GM19035 (cell line): ENCODE results near the gene TNFAIP2.

Experiments
- ATAC-seq: cut with Tn5 transposase; IDR thresholded peaks from one replicate; pipeline ENCODE4 v1.9.1; 2021; ENCODE audit not compliant: unreplicated experiment

The TNFAIP2 gene

DNA sequence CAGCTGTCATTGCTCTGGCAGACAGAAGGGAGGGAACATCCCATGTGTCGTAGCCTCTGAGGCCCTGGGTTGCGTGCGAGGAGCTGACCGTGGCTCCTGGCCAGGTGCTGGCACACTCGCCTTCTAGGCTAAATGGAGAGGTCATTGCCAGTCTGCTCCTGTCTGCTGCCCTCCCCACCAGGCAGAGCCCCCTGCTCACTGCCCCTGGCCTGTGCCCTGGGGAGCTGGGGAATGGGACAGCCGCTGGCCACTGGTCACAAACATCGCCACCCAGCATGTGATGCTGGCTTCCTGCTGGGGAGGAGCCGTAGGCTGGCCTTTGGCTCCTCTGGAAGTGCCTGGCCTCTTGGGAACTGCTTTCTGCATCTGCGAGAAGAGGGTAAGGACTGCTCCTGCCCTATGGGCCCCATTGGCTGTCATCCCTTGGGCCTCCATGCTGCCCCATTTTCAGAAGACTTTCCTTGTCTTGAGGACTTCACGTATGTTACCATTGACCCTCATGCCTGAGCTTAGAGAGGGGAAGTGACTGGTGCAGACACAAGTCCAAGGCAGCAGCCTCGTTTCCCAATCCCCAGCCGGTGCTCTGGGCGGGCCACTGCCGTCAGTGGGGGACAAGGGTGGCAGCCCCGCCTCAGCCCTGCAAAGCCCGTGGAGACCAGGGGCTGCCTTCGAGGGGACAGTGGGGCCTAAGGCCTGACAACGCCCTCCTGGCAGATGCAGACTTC lies 2.0 kb upstream of the TNFAIP2 start:
- no peak for ATAC-seq

DNA sequence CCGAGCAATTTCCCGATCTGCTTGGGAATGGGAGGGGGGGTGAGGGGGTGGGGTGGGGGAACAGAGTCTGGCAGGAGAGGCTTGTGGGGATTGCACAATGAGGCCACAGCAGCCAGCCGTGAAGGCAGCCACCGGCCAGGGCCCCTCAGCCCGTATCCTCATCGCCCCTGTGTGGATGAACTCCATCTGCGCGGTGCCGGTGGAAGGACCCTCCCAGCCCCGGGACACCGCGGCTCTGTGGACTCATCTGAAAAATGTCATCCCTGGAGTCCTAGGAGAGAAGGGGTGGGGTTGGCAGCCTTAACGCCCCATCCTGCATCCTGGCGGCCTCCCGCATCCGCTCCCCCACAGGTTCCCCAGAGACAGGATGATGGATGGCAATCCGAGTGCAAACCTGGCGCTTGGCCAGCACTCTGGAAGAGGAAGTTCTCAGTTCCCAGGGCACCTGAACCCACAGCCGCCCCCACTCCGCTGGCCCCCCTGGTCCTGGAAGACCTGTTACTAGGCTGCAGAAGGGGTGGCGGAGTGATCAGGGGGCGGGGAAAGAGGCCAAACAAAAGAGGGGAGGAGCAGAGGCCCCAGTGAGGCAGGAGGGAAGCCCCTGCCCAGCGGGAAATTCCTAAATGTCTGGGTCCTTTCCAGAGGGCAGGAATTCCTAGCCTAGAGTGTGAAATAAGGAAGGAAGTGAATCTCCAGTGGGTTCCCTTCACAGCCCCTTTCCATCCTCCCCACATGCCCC lies 1.2 kb upstream of the TNFAIP2 start:
- ATAC-seq, result no peak

DNA sequence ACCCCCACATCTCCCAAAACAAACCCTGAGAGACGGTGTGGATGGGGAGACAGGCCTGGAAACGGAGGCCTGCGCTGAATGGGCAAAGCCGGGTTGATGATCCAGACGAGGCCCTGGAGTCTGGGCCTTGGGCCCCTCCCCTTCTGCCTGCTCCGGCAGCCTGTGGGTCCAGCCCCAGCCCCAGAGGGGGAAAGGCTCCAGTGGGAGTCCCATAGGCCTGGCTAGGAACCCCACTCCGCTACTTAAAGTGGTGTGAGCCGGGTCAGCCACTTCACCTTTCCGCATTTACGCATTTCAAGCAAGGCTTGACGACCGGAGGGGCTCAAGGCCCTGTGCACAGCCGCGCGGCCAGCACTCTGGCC lies 695 bp upstream of the TNFAIP2 start:
- no peak for ATAC-seq

DNA sequence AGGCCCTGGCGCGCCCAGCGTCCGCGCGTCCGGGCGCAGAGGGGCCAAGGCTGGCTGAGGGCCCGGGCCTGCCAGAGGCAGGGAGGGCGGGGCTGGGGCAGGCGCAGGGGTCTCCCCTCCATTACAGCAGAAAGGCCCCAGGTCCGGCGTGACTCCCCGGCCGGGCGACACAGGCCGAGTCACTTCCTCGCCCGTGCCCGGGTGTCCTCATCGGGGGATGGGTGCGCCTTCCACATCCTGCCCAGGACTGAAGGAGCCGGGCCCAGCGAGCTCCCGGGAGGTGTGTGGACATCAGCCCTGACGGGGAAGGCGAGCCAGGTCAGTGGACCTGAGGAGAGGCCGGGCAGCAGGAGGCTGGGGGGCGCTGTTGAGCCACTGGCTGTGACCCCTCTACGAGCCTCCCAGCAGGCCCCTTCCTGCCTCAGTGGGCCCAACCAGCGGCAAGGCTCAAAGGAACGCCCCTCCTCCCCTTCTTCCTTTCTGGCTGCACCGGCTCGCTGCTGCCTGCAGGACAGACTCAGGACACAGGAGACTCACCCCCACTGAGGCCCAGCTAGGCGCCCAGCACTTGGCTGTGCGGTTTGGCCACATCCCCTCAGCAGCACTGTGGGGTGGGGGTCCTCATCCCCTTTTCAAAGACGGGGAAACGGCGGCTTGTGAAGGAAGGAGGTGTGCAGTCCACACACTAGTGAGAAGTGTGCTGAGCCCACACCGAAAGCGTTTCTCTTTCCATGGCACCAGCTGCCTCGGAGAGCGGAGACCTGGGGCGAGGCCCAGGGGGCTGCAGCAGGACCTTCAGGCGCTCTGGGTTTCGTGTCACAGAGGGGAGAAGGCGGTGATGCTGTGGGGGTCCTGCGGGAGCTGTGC lies 606 bp downstream of the TNFAIP2 start:
- ATAC-seq, result no peak

DNA sequence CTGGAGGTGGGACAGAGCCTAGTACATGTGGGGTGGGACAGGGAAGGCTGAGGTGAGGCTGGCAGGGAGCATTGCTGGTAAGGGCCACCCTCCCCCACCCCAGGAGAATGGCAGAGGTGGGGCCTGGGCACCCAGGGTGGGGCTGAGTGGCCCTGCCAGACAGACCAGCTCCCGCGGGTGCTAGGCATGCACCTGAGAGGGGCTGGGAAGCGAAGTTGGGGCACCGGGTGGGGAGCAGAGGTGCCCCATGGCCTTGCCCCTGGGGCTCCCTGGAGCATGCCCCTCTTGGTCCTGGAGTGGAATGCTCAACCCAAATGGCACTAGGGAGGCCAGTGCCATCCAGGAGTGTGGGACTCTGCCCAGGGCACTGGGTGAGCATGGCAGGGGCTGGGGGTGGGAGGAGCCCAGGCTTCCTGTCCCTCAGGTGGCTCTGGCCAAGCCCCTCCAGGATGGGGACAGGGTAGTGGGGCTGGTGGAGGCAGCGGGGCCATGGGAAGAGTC lies 1.3 kb downstream of the TNFAIP2 start:
- ATAC-seq, result no peak

DNA sequence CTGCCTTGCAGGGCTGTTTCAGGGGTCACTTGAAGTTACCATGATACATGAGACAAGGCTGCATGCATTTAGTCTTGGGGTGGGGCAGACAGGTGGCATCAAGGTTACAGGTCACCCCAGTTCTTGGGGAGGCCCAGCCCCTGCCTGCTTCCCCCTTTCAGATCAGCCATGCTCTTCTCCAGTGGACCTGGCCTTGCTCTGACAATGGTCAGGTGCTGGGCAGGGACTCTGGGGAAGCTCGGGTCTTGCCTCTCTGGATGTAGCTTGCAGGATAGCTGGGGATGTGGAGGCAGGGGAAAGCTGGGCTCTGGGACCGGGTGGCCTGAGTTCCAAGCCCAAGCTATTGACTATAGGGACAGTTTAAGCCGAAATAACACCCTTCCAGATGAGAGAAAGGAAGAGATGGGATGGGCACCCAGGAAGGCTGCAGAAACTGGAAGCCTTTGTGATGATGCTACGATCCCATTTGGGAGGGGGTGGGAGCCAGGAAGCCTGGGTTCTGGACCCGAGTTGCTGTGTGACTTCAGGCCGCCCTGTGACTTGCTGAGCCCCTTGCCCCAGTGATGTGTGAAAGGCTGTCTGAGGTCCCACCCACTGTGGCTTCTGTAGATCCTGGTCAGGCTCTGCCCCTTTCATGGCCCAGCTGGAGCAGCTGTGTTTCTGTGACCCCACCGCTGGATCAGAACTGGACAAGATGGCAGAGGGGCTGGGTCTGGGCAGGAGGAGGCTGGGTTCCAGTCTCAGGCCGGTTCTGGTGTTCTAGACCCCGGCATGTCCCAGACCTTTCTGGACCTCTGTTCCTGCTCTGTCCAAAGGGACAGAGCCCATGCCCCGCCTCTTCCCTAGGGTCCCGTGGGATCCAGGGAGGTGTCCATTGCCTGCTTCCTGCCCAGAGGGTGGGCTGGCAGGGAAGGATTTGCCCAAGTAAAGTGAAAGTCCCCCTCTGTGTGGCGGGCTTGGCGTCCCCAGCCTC lies 2.1 kb downstream of the TNFAIP2 start:
- ATAC-seq, result no peak

DNA sequence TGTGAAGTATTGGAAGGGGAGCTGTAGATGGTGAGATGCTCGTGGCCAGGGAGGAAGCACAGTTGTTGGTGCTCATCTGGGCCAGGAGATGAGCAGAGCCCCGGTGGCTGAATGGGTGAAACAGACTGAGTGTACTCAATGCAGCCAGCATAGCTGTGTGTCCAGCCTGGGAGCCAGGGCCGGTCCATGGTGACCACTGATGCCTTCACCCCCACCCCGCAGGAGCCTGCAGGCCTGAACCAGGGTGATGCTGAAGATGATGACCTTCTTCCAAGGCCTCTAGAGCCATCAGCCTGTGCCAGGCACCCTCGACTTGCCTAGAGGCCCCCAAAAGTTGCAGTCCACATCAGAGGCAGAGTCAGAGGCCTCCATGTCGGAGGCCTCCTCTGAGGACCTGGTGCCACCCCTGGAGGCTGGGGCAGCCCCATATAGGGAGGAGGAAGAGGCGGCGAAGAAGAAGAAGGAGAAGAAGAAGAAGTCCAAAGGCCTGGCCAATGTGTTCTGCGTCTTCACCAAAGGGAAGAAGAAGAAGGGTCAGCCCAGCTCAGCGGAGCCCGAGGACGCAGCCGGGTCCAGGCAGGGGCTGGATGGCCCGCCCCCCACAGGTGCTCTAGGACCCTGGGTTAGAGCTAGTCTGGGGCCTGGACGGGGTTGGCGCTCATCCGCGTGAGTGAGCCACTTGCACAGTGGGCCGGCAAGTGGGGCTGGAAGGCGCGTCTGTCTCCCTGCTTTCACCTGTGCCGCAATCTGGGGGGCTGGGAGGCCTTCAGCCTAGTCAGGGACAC lies 3.0 kb downstream of the TNFAIP2 start:
- ATAC-seq, result no peak

DNA sequence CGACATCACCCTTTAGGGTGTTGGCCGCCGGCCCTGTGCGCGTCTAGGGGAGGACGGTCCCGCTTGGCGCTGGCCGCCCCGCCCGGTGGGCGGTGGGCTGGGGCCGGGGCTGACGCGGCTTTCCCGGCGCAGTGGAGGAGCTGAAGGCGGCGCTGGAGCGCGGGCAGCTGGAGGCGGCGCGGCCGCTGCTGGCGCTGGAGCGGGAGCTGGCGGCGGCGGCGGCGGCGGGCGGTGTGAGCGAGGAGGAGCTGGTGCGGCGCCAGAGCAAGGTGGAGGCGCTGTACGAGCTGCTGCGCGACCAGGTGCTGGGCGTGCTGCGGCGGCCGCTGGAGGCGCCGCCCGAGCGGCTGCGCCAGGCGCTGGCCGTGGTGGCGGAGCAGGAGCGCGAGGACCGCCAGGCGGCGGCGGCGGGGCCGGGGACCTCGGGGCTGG lies 3.6 kb downstream of the TNFAIP2 start:
- no peak for ATAC-seq

DNA sequence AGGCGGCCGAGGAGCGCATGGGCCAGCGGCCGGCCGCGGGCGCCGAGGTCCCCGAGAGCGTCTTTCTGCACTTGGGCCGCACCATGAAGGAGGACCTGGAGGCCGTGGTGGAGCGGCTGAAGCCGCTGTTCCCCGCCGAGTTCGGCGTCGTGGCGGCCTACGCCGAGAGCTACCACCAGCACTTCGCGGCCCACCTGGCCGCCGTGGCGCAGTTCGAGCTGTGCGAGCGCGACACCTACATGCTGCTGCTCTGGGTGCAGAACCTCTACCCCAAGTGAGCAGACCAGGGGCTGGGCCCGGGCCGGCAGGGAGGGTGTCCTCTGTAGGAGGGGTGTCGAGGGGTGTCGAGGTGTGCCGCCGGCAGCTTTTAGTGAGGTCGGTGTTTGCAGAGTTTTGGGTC lies 4.1 kb downstream of the TNFAIP2 start:
- no peak for ATAC-seq

DNA sequence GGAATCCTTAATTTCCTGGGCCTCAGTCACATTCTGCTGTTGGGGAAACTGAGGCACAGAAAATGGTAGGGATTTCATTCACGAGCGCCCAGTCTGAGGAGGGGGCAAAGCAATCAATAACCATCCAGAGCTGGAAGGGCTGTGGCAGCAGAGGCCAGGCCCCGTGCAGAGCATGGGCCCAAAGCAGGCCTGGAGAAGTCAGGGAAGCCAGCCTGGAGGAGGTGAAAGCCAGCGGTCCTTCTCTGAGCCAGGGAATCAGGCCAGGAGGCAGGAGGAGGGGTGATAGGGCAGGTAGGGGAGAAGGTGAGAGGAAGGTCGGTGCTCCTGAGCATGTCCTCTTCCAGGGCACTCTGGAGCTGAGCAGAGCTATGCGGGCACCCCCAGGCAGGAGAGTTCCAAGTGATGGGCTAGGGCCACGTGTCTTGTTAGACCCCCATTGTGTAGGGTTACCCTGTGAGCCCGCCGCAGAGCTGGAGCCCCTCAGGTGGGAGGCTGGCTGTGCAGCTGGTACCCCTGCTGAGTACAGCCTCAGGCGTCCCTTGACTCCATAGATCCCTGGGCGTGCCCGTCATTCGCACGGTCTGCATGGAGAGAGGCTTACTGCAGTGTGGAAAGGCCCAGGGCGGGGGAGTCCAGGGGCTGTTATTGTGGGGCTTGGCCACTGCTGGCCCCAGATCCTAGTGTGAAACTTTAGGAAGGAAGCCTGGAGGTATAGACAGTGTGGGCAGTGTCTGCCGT lies 4.8 kb downstream of the TNFAIP2 start:
- ATAC-seq, result no peak

DNA sequence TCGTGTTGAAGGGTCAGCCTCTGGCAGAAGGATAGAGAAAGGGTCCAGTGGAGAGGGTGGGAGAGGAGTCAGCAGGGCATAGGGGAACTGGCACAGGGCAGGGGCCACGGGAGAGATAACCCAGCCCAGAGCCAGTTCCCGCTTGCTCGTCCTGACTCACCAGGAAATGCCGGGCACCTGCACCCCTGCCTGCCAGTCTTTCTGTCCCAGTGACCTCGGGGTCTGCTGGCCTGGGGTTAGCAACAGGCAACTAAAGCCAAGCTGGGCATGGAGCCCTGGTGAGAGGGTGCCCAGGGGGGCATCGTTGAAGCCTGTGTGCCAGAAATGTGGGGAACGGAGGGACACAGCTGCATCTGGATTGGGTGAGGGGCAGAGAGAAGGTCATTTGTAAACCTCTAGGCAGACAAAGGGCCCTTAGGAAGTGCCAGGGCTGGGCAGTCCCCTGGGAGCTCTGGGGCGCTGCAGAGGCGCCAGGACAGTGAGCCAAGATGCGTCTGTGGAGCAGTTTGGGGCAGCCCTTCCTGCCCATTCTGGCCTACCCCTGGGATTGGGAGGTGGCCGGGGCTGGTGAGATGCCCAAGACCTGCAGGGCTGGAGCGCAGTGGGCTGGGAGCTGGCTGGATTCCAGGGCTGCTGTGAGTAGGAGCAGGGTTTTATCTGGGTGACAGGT lies 5.5 kb downstream of the TNFAIP2 start:
- ATAC-seq, result no peak

DNA sequence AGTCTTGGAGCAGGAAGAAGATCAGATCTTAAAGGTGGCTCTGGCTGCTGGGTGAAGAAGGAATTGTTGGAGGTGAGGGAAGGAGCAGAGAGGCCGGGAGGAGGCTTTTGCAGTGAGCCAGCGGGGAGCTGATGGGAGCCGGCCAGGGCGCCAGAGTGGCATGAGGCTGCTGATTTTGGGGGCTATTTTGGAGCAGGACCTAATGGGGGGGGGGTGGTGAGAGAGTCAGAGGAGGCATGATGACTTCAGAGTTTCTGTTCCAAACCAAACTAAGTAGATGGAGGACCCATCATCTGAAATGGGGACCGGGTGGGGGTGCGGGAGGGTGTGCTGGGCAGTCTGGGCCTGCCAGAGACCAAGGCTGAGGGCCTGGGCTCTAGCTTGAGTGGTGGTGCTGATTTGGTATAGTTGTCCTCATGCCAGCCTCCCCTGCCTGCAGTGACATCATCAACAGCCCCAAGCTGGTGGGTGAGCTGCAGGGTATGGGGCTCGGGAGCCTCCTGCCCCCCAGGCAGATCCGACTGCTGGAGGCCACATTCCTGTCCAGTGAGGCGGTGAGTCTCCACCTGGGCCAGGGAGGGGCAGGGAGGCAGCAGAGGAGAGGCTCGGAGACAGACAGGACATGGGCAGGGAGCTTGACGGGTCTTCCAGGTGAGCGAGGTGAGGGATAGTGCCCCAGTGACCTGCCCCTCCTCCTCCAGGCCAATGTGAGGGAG lies 6.2 kb downstream of the TNFAIP2 start:
- ATAC-seq, result no peak

DNA sequence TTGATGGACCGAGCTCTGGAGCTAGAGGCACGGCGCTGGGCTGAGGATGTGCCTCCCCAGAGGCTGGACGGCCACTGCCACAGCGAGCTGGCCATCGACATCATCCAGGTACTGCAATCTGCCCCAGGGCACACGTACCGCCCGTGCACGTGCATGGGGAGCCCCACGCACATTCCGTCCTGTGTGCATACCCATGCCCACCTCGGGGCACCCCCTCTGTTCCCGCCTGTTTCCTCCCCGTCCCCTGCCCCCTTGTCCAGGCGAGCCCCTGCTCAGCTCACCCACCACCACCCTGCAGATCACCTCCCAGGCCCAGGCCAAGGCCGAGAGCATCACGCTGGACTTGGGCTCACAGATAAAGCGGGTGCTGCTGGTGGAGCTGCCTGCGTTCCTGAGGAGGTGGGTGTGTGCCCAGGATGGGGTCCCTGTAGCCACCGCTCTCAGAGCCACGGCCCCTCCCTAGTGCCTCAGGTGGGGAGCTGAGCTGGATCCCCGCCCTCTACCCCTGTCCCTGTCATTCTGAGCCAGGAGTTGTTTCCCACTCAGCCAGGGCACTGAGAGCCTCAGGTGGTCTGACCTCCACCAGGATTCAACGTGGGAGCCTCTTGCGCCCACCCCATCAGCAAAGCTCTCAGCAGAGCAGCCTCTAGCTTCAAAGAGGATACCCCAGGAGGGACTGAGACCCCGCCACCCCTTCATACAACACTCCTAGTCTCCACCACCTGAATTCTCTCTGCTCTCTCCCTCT lies 6.9 kb downstream of the TNFAIP2 start:
- no peak for ATAC-seq

DNA sequence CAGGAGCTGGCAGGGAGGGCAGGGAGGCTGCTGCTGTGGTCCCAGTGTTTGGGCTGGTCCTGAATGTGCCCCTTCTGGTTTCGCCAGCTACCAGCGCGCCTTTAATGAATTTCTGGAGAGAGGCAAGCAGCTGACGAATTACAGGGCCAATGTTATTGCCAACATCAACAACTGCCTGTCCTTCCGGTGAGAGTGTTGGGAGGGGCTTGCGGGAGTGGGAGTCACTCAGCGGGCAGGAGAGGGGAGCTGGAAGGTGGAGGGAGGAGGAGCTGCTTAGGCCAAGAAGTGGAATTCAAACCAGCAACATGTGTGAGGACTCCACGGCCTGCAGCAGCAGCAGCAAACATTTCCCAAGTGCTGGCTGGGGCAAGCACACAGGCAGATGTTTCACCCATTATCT lies 7.7 kb downstream of the TNFAIP2 start:
- ATAC-seq, result no peak

DNA sequence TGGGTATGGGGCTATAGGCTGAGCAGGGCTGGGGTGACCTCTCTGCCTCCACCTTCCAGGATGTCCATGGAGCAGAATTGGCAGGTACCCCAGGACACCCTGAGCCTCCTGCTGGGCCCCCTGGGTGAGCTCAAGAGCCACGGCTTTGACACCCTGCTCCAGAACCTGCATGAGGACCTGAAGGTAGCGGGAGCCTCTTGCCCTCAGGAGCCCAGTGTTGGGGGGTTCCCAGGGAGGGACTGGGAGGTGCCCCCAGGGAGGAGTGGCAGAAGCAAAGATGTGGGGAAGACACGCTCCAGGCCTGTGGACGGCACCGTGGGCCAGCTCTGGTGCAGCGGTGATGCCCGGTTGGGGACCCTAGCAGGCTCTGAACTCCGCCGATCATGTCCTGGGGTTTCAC lies 8.3 kb downstream of the TNFAIP2 start:
- ATAC-seq, result no peak

DNA sequence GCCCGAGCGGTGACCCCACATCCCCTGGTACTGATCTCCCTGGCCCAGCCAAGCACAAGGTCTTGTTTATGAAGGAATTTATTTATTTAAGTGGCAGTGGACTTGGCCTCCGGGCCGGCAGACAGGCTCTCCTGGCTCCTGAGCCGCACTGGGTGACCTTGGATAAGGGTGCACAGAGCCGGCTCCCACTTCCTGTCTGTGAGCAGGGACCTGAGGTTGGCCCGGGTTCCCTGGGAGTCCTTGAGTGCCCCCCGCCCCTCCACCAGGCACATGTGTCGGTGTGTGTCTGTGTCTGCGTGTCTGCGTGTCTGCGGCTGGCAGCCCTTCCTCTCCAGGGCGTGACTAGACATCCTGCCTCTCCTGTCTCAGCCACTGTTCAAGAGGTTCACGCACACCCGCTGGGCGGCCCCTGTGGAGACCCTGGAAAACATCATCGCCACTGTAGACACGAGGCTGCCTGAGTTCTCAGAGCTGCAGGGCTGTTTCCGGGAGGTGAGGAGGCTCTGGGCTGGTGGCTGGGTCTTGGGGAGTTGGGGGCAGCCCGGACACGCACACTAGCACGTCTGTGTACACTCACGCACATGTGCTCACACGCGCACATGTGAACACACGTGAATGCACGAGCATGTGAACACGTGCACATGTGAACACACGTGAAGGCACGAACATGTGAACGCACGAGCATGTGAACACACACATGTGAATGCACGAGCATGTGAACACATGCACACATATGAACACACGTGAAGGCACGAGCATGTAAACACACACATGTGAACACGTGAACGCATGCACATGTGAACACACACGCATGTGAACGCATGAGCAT lies 9.3 kb downstream of the TNFAIP2 start:
- no peak for ATAC-seq
